RWPE2 (cell line): ENCODE measurements around the gene GTF3C1.
"Not testable (repeated sequence)": the region's sequence is repeated elsewhere in the genome, so short reads cannot be mapped to it uniquely, and the experiment has no call there.

Experiments
- ATAC-seq: fragments of 200-7000 bp; cut with Tn5 transposase; 3 replicates; pipeline ENCODE4 v1.9.1; 2021; ENCODE audit warnings: low read depth
- DNase-seq: peaks from one replicate; pipeline ENCODE4 v3.0.0-alpha.2; 2020; ENCODE audit warnings: low spot score
- H3K27ac ChIP-seq: fragments of 450-650 bp; 2 replicates; pipeline ENCODE4 v1.5.1; 2017; ENCODE audit warnings: mild to moderate bottlenecking; ENCODE audit not compliant: poor library complexity, severe bottlenecking
- H3K27me3 ChIP-seq: fragments of 250-450 bp; sonication (Bioruptor Pico); 2 replicates; pipeline ENCODE4 v1.5.1; 2021; ENCODE audit warnings: mild to moderate bottlenecking, moderate library complexity; ENCODE audit not compliant: insufficient read depth, poor library complexity, severe bottlenecking
- H3K36me3 ChIP-seq: fragments of 250-450 bp; sonication (Bioruptor Pico); 2 replicates; pipeline ENCODE4 v1.5.1; 2020; ENCODE audit warnings: low read depth, mild to moderate bottlenecking, moderate library complexity
- H3K4me1 ChIP-seq: fragments of 250-450 bp; sonication (Bioruptor Pico); 2 replicates; pipeline ENCODE4 v1.5.1; 2021; ENCODE audit warnings: mild to moderate bottlenecking, moderate library complexity; ENCODE audit not compliant: insufficient read depth, poor library complexity, severe bottlenecking
- H3K4me3 ChIP-seq: fragments of 250-450 bp; sonication (Bioruptor Pico); 2 replicates; pipeline ENCODE4 v1.5.1; 2021; ENCODE audit warnings: mild to moderate bottlenecking, moderate library complexity; ENCODE audit not compliant: severe bottlenecking
- H3K9me3 ChIP-seq: fragments of 250-450 bp; sonication (Bioruptor Pico); 2 replicates; pipeline ENCODE4 v1.5.1; 2021; ENCODE audit warnings: mild to moderate bottlenecking, moderate library complexity; ENCODE audit not compliant: severe bottlenecking
- TF ChIP-seq, protein P1 (sequence below): fragments of 450-650 bp; IDR thresholded peaks from one replicate; pipeline ENCODE4 v1.5.1; 2017; ENCODE audit warnings: mild to moderate bottlenecking, moderate library complexity; ENCODE audit not compliant: poor library complexity, severe bottlenecking

Gene GTF3C1

DNA sequence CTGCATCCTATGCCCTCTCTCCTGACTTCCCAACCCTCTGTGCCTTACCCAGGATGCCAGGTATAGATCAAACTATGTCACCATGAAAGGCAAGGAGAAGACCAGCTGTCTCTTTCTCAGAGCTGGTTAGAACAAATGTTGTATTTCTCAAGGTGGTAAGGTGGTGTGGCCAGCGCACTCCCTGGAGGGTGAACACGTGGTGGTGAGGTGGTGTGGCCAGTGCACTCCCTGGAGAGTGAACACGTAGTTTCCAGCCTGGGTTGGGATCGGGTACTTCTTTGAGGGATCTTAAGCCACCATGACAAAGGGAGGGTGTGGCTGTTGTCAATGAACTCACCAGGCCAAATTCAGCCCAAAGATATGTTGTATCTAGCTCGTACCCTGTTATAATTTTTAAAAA is 27.0 kb upstream of the GTF3C1 start:
- DNase-seq (no peak), ATAC-seq (no peak)
- Histone ChIP-seq H3K4me3 (no peak overlapping the region), H3K9me3 (no peaks in the 10 kb centered on the region), H3K27me3 (no peaks in the 10 kb centered on the region), H3K27ac (no peak overlapping the region), H3K4me1 (peaks cover 18% of the 10 kb centered on the region), H3K36me3 (no peaks in the 10 kb centered on the region; the same call in 1 of the 2 replicates)
- TF ChIP-seq, protein P1, sequence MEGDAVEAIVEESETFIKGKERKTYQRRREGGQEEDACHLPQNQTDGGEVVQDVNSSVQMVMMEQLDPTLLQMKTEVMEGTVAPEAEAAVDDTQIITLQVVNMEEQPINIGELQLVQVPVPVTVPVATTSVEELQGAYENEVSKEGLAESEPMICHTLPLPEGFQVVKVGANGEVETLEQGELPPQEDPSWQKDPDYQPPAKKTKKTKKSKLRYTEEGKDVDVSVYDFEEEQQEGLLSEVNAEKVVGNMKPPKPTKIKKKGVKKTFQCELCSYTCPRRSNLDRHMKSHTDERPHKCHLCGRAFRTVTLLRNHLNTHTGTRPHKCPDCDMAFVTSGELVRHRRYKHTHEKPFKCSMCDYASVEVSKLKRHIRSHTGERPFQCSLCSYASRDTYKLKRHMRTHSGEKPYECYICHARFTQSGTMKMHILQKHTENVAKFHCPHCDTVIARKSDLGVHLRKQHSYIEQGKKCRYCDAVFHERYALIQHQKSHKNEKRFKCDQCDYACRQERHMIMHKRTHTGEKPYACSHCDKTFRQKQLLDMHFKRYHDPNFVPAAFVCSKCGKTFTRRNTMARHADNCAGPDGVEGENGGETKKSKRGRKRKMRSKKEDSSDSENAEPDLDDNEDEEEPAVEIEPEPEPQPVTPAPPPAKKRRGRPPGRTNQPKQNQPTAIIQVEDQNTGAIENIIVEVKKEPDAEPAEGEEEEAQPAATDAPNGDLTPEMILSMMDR = no peak

DNA sequence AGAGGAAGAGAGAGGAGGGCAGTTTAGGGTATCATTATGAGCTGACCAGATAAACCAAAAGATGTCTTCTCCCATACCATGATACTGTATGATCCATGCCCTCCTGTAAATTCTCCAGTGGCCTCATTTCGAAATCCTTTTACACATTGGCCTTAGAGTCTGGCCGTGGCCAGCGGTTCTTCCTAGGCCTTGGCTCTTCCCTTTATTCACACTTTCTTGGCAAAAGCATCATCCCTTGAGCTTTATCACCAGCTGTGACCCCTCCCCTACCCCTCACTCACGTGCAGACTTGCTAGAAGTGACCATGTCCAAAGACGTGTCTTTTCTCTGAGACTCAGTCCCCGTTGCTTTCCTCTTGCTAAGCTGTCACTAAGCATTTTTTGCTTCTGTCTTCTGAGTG is 23.0 kb upstream of the GTF3C1 start:
- no peaks in the 10 kb centered on the region for H3K9me3 ChIP-seq
- H3K27ac ChIP-seq = no peak overlapping the region
- H3K4me3 ChIP-seq = no peak overlapping the region
- no peak for DNase-seq
- TF ChIP-seq, protein P1 = no peak
- H3K4me1 ChIP-seq = no peaks in the 10 kb centered on the region
- ATAC-seq = no peak
- no peaks in the 10 kb centered on the region for H3K27me3 ChIP-seq
- no peaks in the 10 kb centered on the region for H3K36me3 ChIP-seq

DNA sequence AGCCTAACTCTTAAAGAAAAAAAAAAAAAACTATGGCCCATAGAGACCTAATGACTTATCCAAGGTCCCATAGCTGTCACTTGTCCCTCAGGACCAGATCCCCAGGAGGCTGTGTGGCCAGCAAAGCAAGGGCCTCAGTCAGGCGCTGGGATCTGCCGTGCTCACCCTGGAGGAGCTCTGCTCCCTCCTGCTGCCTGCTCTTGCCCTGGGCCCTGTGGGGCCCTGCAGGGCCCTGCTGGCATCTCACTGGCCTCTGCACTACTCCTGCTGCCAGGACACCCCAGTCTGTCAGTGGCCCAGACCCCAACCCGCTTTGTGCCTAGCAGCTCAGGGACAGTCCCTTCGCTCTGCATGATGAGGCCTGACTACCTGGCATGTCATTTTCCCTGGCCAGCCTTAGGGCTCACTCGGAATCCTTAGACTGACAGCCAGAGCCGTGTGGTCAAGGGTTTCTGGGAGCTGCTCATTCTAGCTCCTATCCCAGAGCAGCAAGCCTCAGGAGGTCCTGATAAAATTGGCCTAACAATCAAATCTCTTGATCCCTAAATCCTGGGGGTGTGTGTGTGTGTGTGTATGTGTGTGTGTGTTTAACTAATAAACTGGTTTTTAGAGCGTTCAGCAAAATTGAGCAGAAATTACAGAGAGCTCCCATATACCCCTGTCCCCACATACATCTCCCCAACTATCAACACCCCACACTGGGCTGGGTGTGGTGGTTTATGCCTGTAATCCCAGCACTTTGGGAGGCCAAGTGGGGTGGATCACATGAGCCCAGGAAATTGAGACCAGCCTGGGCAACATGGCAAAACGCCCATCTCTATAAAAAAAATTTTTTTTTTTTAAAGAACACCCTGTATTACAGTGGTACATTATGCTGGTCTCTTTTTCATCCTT is 22.0 kb upstream of the GTF3C1 start:
- no peak overlapping the region for H3K27ac ChIP-seq
- H3K4me1 ChIP-seq = no peaks in the 10 kb centered on the region
- ATAC-seq = no peak
- H3K9me3 ChIP-seq = no peaks in the 10 kb centered on the region
- no peaks in the 10 kb centered on the region; the same call in 1 of the 2 replicates for H3K36me3 ChIP-seq
- TF ChIP-seq, protein P1 = no peak
- H3K4me3 ChIP-seq = no peak overlapping the region
- no peak for DNase-seq
- H3K27me3 ChIP-seq = no peaks in the 10 kb centered on the region

DNA sequence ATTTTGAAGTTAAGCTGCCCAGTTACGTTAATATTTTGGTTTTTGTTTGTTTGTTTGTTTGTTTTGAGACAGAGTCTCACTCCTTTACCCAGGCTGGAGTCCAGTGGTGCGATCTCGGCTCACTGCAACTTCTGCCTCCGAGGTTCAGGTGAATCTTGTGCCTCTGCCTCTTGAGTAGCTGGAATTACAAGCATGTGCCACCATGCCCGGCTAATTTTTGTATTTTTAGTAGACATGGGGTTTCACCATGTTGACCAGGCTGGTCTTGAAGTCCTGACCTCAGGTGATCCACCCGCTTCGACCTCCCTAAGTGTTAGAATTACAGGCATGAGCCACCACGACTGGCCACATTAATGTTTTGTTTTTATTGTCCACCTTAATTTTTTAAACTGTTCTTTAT is 21.3 kb upstream of the GTF3C1 start:
- not testable (repeated sequence) for ATAC-seq

DNA sequence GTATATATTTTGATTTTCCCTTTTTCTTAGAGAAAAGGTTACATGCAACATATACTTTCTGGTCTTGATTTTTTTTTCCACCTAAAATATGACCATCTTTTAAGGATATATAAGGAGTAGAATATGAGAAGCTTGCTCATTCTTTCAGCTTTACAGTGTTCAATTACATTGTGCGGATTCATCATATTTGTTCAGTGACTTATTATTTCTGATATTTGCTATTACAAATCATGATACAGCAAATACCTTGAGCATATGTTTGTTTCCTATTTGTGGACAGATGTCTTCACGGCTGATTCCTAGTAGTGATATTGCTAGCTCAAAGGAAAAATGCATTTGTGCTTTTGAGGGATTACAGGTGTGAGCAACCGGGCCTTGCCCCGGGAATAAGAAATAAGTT is 18.4 kb upstream of the GTF3C1 start:
- Histone ChIP-seq H3K4me1 (no peaks in the 10 kb centered on the region), H3K27me3 (no peaks in the 10 kb centered on the region), H3K9me3 (no peaks in the 10 kb centered on the region), H3K4me3 (no peak overlapping the region), H3K36me3 (no peaks in the 10 kb centered on the region; the same call in 1 of the 2 replicates), H3K27ac (no peak overlapping the region)
- DNase-seq (no peak), ATAC-seq (no peak)
- TF ChIP-seq, protein P1 = no peak

More for the DNA sequence above, 21.3 kb upstream of the GTF3C1 start:
- H3K36me3 ChIP-seq, DNase-seq, H3K9me3 ChIP-seq, H3K27me3 ChIP-seq, H3K4me3 ChIP-seq, H3K4me1 ChIP-seq, H3K27ac ChIP-seq: not testable (repeated sequence)
